HCT116 (cell line): ENCODE results near the gene NCOA6. TPM values are rescaled to one million over a fixed set of nuclear protein-coding genes. Genes with fewer than 3 reads are reported as not detected.
"Not testable (repeated sequence)": the region's sequence is repeated elsewhere in the genome, so short reads cannot be mapped to it uniquely, and the experiment has no call there.

Experiments used
- ATAC-seq: fragments of 200-7000 bp; cut with Tn5 transposase; 2 replicates; pipeline ENCODE4 v1.9.1; 2020; ENCODE audit warnings: mild to moderate bottlenecking, moderate library complexity
- BruUV-seq: library from RNA; stranded (reverse); fragments of 400-500 nt; replicated peaks from 2 replicates; lab custom pipeline; 2021; lab: Mats Ljungman, UMichigan
- CTCF ChIA-PET: fragments of 300-600 bp; sonication (Branson Sonifier 250); formaldehyde crosslinking; loops from one replicate; lab custom pipeline; 2021; ENCODE audit warnings: antibody characterized with exemption; lab: Charles Lee
- POLR2A ChIA-PET: fragments of 300-600, 350-600 bp; sonication (Branson Sonifier 250); formaldehyde crosslinking; loops from one replicate; lab custom pipeline; 2021; ENCODE audit warnings: antibody characterized with exemption; lab: Charles Lee
- RAD21 ChIA-PET, 2 experiments: fragments of 300-600 bp; sonication (Branson Sonifier 250); formaldehyde crosslinking; loops; one replicate each; lab custom pipeline; 2023; ENCODE audit warnings: low total read pairs in 2 of 2; ENCODE audit not compliant: uncharacterized antibody in 2 of 2, unreplicated experiment in 2 of 2, low non-redundant PET in 1 of 2; lab: Charles Lee
- DNase-seq: peaks from one replicate; pipeline ENCODE4 v3.0.0-alpha.2; 2010; ENCODE audit warnings: low read depth, low spot score
- H2AFZ ChIP-seq: fragments of 200-600 bp; shearing (Covaris generic), sonication (generic); 2 replicates; pipeline ENCODE4 v1.6.1; 2017; ENCODE audit warnings: low read depth, mixed run types, mixed read lengths, antibody characterized with exemption, low read length; ENCODE audit not compliant: poor library complexity, severe bottlenecking
- H3K27ac ChIP-seq: 2 replicates; pipeline ENCODE4 v1.5.1; 2012; ENCODE audit warnings: low read depth, low read length
- H3K27me3 ChIP-seq: fragments of 200-600 bp; sonication (generic); 2 replicates; pipeline ENCODE4 v1.6.1; 2016; ENCODE audit warnings: mixed run types, low read length, mixed read lengths; ENCODE audit not compliant: insufficient read depth
- H3K36me3 ChIP-seq, 2 experiments: fragments of 200-500 bp in 1 of 2; fragments of 200-600 bp in 1 of 2; sonication (Bioruptor generic) in 1 of 2; sonication (generic) in 1 of 2; 2 replicates each; pipeline versions ENCODE4 v1.5.1 to v1.6.1; 2014 to 2016; ENCODE audit warnings: low read length in 2 of 2, inconsistent platforms in 1 of 2, mixed read lengths in 1 of 2, mixed run types in 1 of 2; ENCODE audit not compliant: insufficient read depth in 2 of 2, control insufficient read depth in 1 of 2
- H3K4me1 ChIP-seq, 2 experiments: fragments of 200-600 bp in 1 of 2; sonication (generic) in 1 of 2; 2 replicates each; pipeline versions ENCODE4 v1.5.1 to v1.6.1; 2012 to 2017; ENCODE audit warnings: low read length in 2 of 2, inconsistent platforms in 1 of 2, mild to moderate bottlenecking in 1 of 2, mixed read lengths in 1 of 2, mixed run types in 1 of 2, moderate library complexity in 1 of 2; ENCODE audit not compliant: insufficient read depth in 2 of 2, control insufficient read depth in 1 of 2
- H3K4me2 ChIP-seq: fragments of 200-600 bp; sonication (generic); 2 replicates; pipeline ENCODE4 v1.6.1; 2017; ENCODE audit warnings: mixed run types, low read length, mixed read lengths
- H3K4me3 ChIP-seq, 2 experiments: fragments of 200-600 bp in 1 of 2; sonication (generic) in 1 of 2; replicated peaks in 1 of 2; 2 replicates each; pipeline ENCODE4 v1.5.1; 2011 to 2016; ENCODE audit warnings: low read length in 2 of 2, control low read depth in 1 of 2, low read depth in 1 of 2, mild to moderate bottlenecking in 1 of 2, mixed read lengths in 1 of 2, mixed run types in 1 of 2
- H3K79me2 ChIP-seq: fragments of 200-600 bp; sonication (generic); 2 replicates; pipeline ENCODE4 v1.6.1; 2017; ENCODE audit warnings: mild to moderate bottlenecking, mixed run types, low read length, moderate library complexity, mixed read lengths; ENCODE audit not compliant: insufficient read depth
- H3K9ac ChIP-seq: fragments of 200-600 bp; sonication (generic); 2 replicates; pipeline ENCODE4 v1.6.1; 2016; ENCODE audit warnings: low read length, mixed read lengths
- H3K9me2 ChIP-seq: fragments of 200-600 bp; sonication (generic), shearing (Covaris generic); 2 replicates; pipeline ENCODE4 v1.6.1; 2017; ENCODE audit warnings: mixed run types, mild to moderate bottlenecking, moderate library complexity; ENCODE audit not compliant: insufficient read depth
- H3K9me3 ChIP-seq, 2 experiments: fragments of 200-500 bp in 1 of 2; fragments of 200-600 bp in 1 of 2; sonication (Bioruptor generic) in 1 of 2; sonication (generic) in 1 of 2; 2 replicates each; pipeline ENCODE4 v1.6.1; 2014 to 2017; ENCODE audit warnings: low read length in 2 of 2, mixed read lengths in 2 of 2, inconsistent platforms in 1 of 2, low read depth in 1 of 2, mild to moderate bottlenecking in 1 of 2, mixed run types in 1 of 2, moderate library complexity in 1 of 2; ENCODE audit not compliant: control insufficient read depth in 1 of 2, insufficient read depth in 1 of 2
- H4K20me1 ChIP-seq: fragments of 200-600 bp; sonication (generic), shearing (Covaris generic); 2 replicates; pipeline ENCODE4 v1.6.1; 2017; ENCODE audit warnings: mixed run types, mild to moderate bottlenecking, moderate library complexity; ENCODE audit not compliant: insufficient read depth
- CEBPB ChIP-seq: IDR thresholded peaks from 2 replicates; pipeline ENCODE4 v1.6.1; 2012; ENCODE audit warnings: low read depth
- EZH2 ChIP-seq: fragments of 200-600 bp; sonication (generic); IDR thresholded peaks from 2 replicates; pipeline ENCODE4 v1.6.1; 2017; ENCODE audit warnings: antibody characterized with exemption, mixed run types
- POLR2AphosphoS5 ChIP-seq: IDR thresholded peaks from 2 replicates; pipeline ENCODE4 v1.6.1; 2011; ENCODE audit warnings: mild to moderate bottlenecking, low read depth, low read length, moderate library complexity
- SRF ChIP-seq: IDR thresholded peaks from 2 replicates; pipeline ENCODE4 v1.6.1; 2012; ENCODE audit warnings: low read depth
- TCF7L2 ChIP-seq: IDR thresholded peaks from 2 replicates; pipeline ENCODE4 v1.7.0; 2011; ENCODE audit warnings: borderline replicate concordance, inconsistent platforms; ENCODE audit not compliant: insufficient read depth, insufficient read length; ENCODE audit errors: extremely low read depth
- intact Hi-C: fragments of 100-400 bp; cut with micrococcal nuclease; formaldehyde crosslinking; loops from 2 replicates; pipeline ENCODE4 v1.10.0; 2022
- total RNA-seq: library from RNA; stranded (reverse); gene quantifications from one replicate; pipeline ENCODE4 v1.2.1, GENCODE V29; 2021; ENCODE audit not compliant: unreplicated experiment
- TF ChIP-seq, protein P1 (sequence below): IDR thresholded peaks from 2 replicates; pipeline ENCODE4 v1.6.1; 2012

NCOA6 gene
- total RNA-seq, 1 experiment from 2014 or later = 24.8 TPM

DNA sequence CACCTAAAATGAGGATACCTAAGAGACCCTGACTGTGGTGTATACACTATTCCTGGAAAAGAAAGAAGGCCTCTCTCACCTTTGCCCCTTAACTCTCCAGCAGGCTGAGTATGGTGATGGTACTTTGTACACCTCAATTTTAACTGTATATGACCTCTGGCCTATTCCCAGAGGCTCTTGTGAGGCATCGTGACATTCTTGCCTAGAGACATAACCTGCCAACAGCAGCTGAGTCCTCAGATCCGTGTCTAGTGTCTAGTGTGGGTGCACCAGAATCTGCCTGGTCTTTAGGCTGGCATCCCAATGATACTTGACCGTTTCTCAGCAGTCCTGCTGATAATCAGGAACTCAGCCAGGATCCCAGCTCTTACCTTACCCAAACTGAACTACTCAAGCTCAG lies 101.3 kb downstream of the NCOA6 start:
- ChIA-PET CTCF (no interaction called here), POLR2A (interaction anchor here (0.7 kb wide), 1 partner anchor 15 kb away, joined by 3 read pairs; no protein-coding TSS in a partner anchor), RAD21 (no interaction called here)
- H3K9me2 ChIP-seq = no peaks in the 10 kb centered on the region
- H3K36me3 ChIP-seq = peaks cover 11 to 20% of the 10 kb centered on the region in 2 experiments; a peak in 3 of 4 replicates
- no peaks in the 10 kb centered on the region for H4K20me1 ChIP-seq
- no peak for ATAC-seq
- no TSS peak for BruUV-seq
- H2AFZ ChIP-seq = no peak overlapping the region
- no peak overlapping the region for H3K4me3 ChIP-seq
- H3K27me3 ChIP-seq = no peaks in the 10 kb centered on the region
- no peaks in the 10 kb centered on the region for H3K9me3 ChIP-seq
- H3K4me2 ChIP-seq = no peak overlapping the region
- H3K9ac ChIP-seq = no peak overlapping the region
- H3K4me1 ChIP-seq = no peaks in the 10 kb centered on the region
- no peaks in the 10 kb centered on the region for H3K79me2 ChIP-seq
- intact Hi-C loops = no loop called here
- H3K27ac ChIP-seq = no peak overlapping the region
- DNase-seq = no peak
- TF ChIP-seq SRF (no peak), POLR2AphosphoS5 (no peak), EZH2 (no peak), TCF7L2 (no peak), CEBPB (no peak)
- TF ChIP-seq, protein P1, sequence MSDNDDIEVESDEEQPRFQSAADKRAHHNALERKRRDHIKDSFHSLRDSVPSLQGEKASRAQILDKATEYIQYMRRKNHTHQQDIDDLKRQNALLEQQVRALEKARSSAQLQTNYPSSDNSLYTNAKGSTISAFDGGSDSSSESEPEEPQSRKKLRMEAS = no peak

DNA sequence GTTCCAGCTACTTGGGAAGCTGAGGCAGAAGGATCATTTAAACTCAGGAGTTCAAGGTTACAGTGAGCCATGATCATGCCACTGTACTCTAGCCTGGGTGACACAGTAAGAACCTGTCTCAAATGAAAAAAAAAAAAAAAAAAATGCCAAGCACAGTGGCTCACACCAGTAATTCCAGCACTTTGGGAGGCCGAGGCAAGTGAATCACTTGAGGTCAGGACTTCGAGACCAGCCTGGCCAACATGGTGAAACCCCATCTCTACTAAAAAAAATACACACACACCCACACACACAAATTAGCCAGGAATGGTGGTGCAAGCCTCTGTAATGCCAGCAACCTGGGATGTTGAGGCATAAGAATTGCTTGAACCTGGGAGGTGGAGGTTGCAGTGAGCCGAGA lies 102.9 kb downstream of the NCOA6 start:
- H3K36me3 ChIP-seq = peaks cover 11 to 17% of the 10 kb centered on the region in 2 experiments; a peak in 3 of 4 replicates
- H2AFZ ChIP-seq, H3K27me3 ChIP-seq, H3K9me3 ChIP-seq, RAD21 ChIA-PET, H3K9me2 ChIP-seq, CTCF ChIA-PET, H3K4me3 ChIP-seq, intact Hi-C loops, H3K4me1 ChIP-seq, H4K20me1 ChIP-seq, H3K79me2 ChIP-seq, H3K9ac ChIP-seq, H3K4me2 ChIP-seq, POLR2A ChIA-PET, BruUV-seq, ATAC-seq, H3K27ac ChIP-seq, DNase-seq: not testable (repeated sequence)
